Measurements from ENCODE around the gene BTBD16. TPM values are rescaled to one million over a fixed set of nuclear protein-coding genes. Genes with fewer than 3 reads are reported as not detected.

The BTBD16 gene
- total RNA-seq, 4 donors from 2014 or later = not detected

DNA sequence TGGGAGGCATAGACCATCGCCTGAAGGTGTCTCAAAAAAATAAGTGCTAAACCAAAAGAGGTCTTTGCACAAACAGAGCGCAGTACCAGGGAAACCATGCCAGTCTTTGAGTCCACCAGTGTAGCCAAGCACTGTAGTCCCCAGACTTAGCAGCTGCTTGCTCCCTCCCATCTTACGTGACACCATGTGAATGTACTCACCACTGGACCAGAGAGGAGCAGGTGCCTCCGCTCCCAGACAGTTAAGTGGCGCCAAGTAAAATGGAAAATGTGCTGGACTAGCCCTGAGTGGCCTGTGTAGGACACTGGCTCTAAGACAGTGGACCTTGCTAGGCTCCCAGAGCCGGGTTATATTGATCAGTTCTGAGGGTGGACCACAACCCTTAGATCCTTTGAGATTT lies 55.7 kb downstream of the BTBD16 start:
- intact Hi-C loops (cut with DNase I; ENCODE audit: low total_unique reads) = no loop called here
- no peaks in the 10 kb centered on the region for H3K27me3 ChIP-seq
- H3K36me3 ChIP-seq = no peaks in the 10 kb centered on the region
- no peak overlapping the region for H3K27ac ChIP-seq
- H3K9me3 ChIP-seq = no peaks in the 10 kb centered on the region
- WGBS, 2 donors (ENCODE audit: low coverage in 1 of 2) = 89 to 92% methylated on average over 3 to 6 of the region's 6 CpGs
- DNase-seq = no peak
- H3K4me3 ChIP-seq = no peak overlapping the region
- no peaks in the 10 kb centered on the region for H3K4me1 ChIP-seq
- no peak for TF ChIP-seq POLR2AphosphoS5 (IDR thresholded peaks at IDR 0.05)
- in situ Hi-C loops (cut with MboI; ENCODE audit: low pct_ligation_motif_present in 1 of 4, low pct_unique_long_range_greater_than_20kb in 1 of 4, low sequenced_read_pairs in 3 of 4) = no loop called here

GRCh38 chr10:122327237-122328206 lies 56.4 kb downstream of the BTBD16 start:
- intact Hi-C loops (cut with DNase I; ENCODE audit: low total_unique reads) = no loop called here

GRCh38 chr10:122328676-122329075 lies 57.6 kb downstream of the BTBD16 start:
- H3K27ac ChIP-seq = no peak overlapping the region
- 61 to 75% methylated on average over 4 to 9 of the region's 9 CpGs for WGBS, 2 donors (ENCODE audit: low coverage in 1 of 2)
- intact Hi-C loops (cut with DNase I; ENCODE audit: low total_unique reads) (no loop called here), in situ Hi-C loops (cut with MboI; ENCODE audit: low pct_ligation_motif_present in 1 of 4, low pct_unique_long_range_greater_than_20kb in 1 of 4, low sequenced_read_pairs in 3 of 4) (no loop called here)
- no peaks in the 10 kb centered on the region for H3K36me3 ChIP-seq
- no peaks in the 10 kb centered on the region for H3K9me3 ChIP-seq
- no peaks in the 10 kb centered on the region for H3K27me3 ChIP-seq
- no peak overlapping the region for H3K4me3 ChIP-seq
- no peak for DNase-seq
- H3K4me1 ChIP-seq = no peaks in the 10 kb centered on the region
- TF ChIP-seq POLR2AphosphoS5 (IDR thresholded peaks at IDR 0.05) (no peak), EP300 (IDR thresholded peaks at IDR 0.05; ENCODE audit: low read depth) (no peak), POLR2A (IDR thresholded peaks at IDR 0.05) (no peak), CTCF (IDR thresholded peaks at IDR 0.05) (no peak)

More at GRCh38 chr10:122327237-122328206, 56.4 kb downstream of the BTBD16 start:
- no peak for DNase-seq
- no peaks in the 10 kb centered on the region for H3K9me3 ChIP-seq
- in situ Hi-C loops (cut with MboI; ENCODE audit: low pct_ligation_motif_present in 1 of 4, low pct_unique_long_range_greater_than_20kb in 1 of 4, low sequenced_read_pairs in 3 of 4) = no loop called here
- H3K36me3 ChIP-seq = no peaks in the 10 kb centered on the region
- no peak overlapping the region for H3K27ac ChIP-seq
- TF ChIP-seq POLR2A (IDR thresholded peaks at IDR 0.05) = no peak
- no peak for TF ChIP-seq POLR2AphosphoS5 (IDR thresholded peaks at IDR 0.05)
- TF ChIP-seq CTCF (IDR thresholded peaks at IDR 0.05) = no peak
- TF ChIP-seq EP300 (IDR thresholded peaks at IDR 0.05; ENCODE audit: low read depth) = no peak
- no peak overlapping the region for H3K4me3 ChIP-seq
- no peaks in the 10 kb centered on the region for H3K4me1 ChIP-seq
- WGBS, 2 donors (ENCODE audit: low coverage in 1 of 2) = 84% methylated on average over 11 of the region's 16 CpGs; no CpG with 5 or more reads in 1 of the 2 donors
- no peaks in the 10 kb centered on the region for H3K27me3 ChIP-seq

DNA sequence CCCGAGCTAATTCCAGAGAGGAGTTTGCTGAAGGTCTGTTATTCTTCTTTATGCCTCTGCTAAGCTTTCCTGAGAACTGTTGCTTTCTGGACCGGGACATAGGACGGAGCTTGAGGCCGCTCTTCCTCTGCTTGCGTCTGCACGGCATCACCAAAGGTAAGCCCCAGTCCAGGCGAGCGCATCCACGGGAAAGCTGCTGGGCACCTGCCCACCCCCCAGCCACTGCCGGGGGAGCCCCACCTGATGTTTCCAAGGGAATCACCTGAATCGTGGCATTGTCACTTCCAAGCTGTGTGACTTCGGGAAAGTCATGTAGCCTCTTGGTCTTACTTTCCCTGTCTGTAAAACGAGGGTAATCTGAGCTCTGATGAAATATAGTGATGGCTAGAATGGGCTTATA lies 58.3 kb downstream of the BTBD16 start:
- Histone ChIP-seq H3K36me3 (no peaks in the 10 kb centered on the region), H3K4me3 (no peak overlapping the region), H3K27me3 (no peaks in the 10 kb centered on the region), H3K27ac (no peak overlapping the region), H3K9me3 (no peaks in the 10 kb centered on the region), H3K4me1 (no peaks in the 10 kb centered on the region)
- 86% methylated on average over 13 of the region's 13 CpGs; no CpG with 5 or more reads in 1 of the 2 donors for WGBS, 2 donors (ENCODE audit: low coverage in 1 of 2)
- no peak for TF ChIP-seq POLR2AphosphoS5 (IDR thresholded peaks at IDR 0.05)
- TF ChIP-seq POLR2A (IDR thresholded peaks at IDR 0.05) = no peak
- no peak for TF ChIP-seq EP300 (IDR thresholded peaks at IDR 0.05; ENCODE audit: low read depth)
- TF ChIP-seq CTCF (IDR thresholded peaks at IDR 0.05) = no peak
- intact Hi-C loops (cut with DNase I; ENCODE audit: low total_unique reads) (no loop called here), in situ Hi-C loops (cut with MboI; ENCODE audit: low pct_ligation_motif_present in 1 of 4, low pct_unique_long_range_greater_than_20kb in 1 of 4, low sequenced_read_pairs in 3 of 4) (no loop called here)
- no peak for DNase-seq

All from transverse colon (tissue), 4 donors.